ENCODE measurements around the gene PIK3CB. TPM values are rescaled to one million over a fixed set of nuclear protein-coding genes. Genes with fewer than 3 reads are reported as not detected.
A peak's percentile ranks its signal among the peaks of the same experiment; 100 is the strongest.

The PIK3CB gene
- polyA plus RNA-seq, 6 donors from 2014 or later, result 3.0 to 15.2 (median 10.9) TPM

- Mint-ChIP-seq H3K27ac (no peak overlapping the region), H3K9me3 (no peaks in the 10 kb centered on the region), H3K4me1 (peaks cover 17 to 18% (median 18%) of the 10 kb centered on the region in 3 donors), H3K27me3 (no peaks in the 10 kb centered on the region), H3K4me3 (no peak overlapping the region), H3K36me3 (peaks cover 0 to 17% of the 10 kb centered on the region in 2 donors)
- no peak for DNase-seq
- no peak for ATAC-seq (ENCODE audit: low read depth in 2 of 2)
Observed at GRCh38 chr3:138781012-138781470, 53.7 kb downstream of the PIK3CB start.

GRCh38 chr3:138778643-138779042, 56.1 kb downstream of the PIK3CB start:
- ATAC-seq (ENCODE audit: low read depth in 2 of 2), result no peak
- peaks cover 15 to 18% (median 18%) of the 10 kb centered on the region in 3 donors for H3K4me1 Mint-ChIP-seq
- H3K27me3 Mint-ChIP-seq, result no peaks in the 10 kb centered on the region
- H3K27ac Mint-ChIP-seq, result peak overlapping the region in 2 of 6 donors; percentile 18 to 34
- no peak for DNase-seq
- no peaks in the 10 kb centered on the region for H3K9me3 Mint-ChIP-seq
- H3K4me3 Mint-ChIP-seq, result no peak overlapping the region
- peaks cover 3 to 19% of the 10 kb centered on the region in 2 donors for H3K36me3 Mint-ChIP-seq

- no peaks in the 10 kb centered on the region for H3K27me3 Mint-ChIP-seq
- peaks cover 6 to 9% of the 10 kb centered on the region in 2 donors for H3K36me3 Mint-ChIP-seq
- no peak for DNase-seq
- H3K27ac Mint-ChIP-seq, result peak overlapping the region in 1 of 6 donors; percentile 32
- peaks cover 10 to 15% (median 12%) of the 10 kb centered on the region in 3 donors for H3K4me1 Mint-ChIP-seq
- H3K9me3 Mint-ChIP-seq, result no peaks in the 10 kb centered on the region
- no peak overlapping the region for H3K4me3 Mint-ChIP-seq
- no peak for ATAC-seq (ENCODE audit: low read depth in 2 of 2)
Observed at GRCh38 chr3:138776961-138777360, 57.8 kb downstream of the PIK3CB start.

- no peaks in the 10 kb centered on the region for H3K27me3 Mint-ChIP-seq
- ATAC-seq (ENCODE audit: low read depth in 2 of 2) (no peak), DNase-seq (no peak)
- H3K4me1 Mint-ChIP-seq, result peaks cover 10 to 15% (median 12%) of the 10 kb centered on the region in 3 donors
- peaks cover 6 to 9% of the 10 kb centered on the region in 2 donors for H3K36me3 Mint-ChIP-seq
- no peaks in the 10 kb centered on the region for H3K9me3 Mint-ChIP-seq
- H3K4me3 Mint-ChIP-seq, result no peak overlapping the region
- H3K27ac Mint-ChIP-seq, result peak overlapping the region in 1 of 6 donors; percentile 49
Observed at GRCh38 chr3:138775254-138775595, 59.5 kb downstream of the PIK3CB start.

GRCh38 chr3:138774529-138775253, 60.0 kb downstream of the PIK3CB start:
- H3K4me3 Mint-ChIP-seq, result no peak overlapping the region
- H3K27me3 Mint-ChIP-seq, result no peaks in the 10 kb centered on the region
- H3K36me3 Mint-ChIP-seq, result peaks cover 6 to 14% of the 10 kb centered on the region in 2 donors
- ATAC-seq (ENCODE audit: low read depth in 2 of 2) (no peak), DNase-seq (no peak)
- peaks cover 0 to 4% (median 0%) of the 10 kb centered on the region in 7 donors for H3K9me3 Mint-ChIP-seq
- peaks cover 10 to 12% (median 12%) of the 10 kb centered on the region in 3 donors for H3K4me1 Mint-ChIP-seq
- peak overlapping the region in 2 of 6 donors; percentile 33 to 49 for H3K27ac Mint-ChIP-seq

GRCh38 chr3:138771585-138771984, 63.1 kb downstream of the PIK3CB start:
- peaks cover 0 to 18% (median 10%) of the 10 kb centered on the region in 7 donors for H3K9me3 Mint-ChIP-seq
- ATAC-seq (ENCODE audit: low read depth in 2 of 2) (no peak), DNase-seq (no peak)
- H3K4me3 Mint-ChIP-seq, result no peak overlapping the region
- H3K27me3 Mint-ChIP-seq, result no peaks in the 10 kb centered on the region
- no peaks in the 10 kb centered on the region for H3K4me1 Mint-ChIP-seq
- no peak overlapping the region for H3K27ac Mint-ChIP-seq
- H3K36me3 Mint-ChIP-seq, result peaks cover 6 to 11% of the 10 kb centered on the region in 2 donors

- H3K4me1 Mint-ChIP-seq, result no peaks in the 10 kb centered on the region
- ATAC-seq (ENCODE audit: low read depth in 2 of 2), result no peak
- H3K4me3 Mint-ChIP-seq, result no peak overlapping the region
- no peak for DNase-seq
- no peaks in the 10 kb centered on the region for H3K27me3 Mint-ChIP-seq
- no peak overlapping the region for H3K27ac Mint-ChIP-seq
- H3K9me3 Mint-ChIP-seq, result peaks cover 0 to 18% (median 10%) of the 10 kb centered on the region in 7 donors
- peaks cover 6 to 15% of the 10 kb centered on the region in 2 donors for H3K36me3 Mint-ChIP-seq
Observed at GRCh38 chr3:138769616-138770015, 65.1 kb downstream of the PIK3CB start.

- Mint-ChIP-seq H3K36me3 (peaks cover 6 to 15% of the 10 kb centered on the region in 2 donors), H3K4me1 (no peaks in the 10 kb centered on the region), H3K4me3 (no peak overlapping the region), H3K9me3 (peaks cover 0 to 18% (median 10%) of the 10 kb centered on the region in 7 donors), H3K27me3 (no peaks in the 10 kb centered on the region), H3K27ac (no peak overlapping the region)
- ATAC-seq (ENCODE audit: low read depth in 2 of 2) (no peak), DNase-seq (no peak)
Observed at GRCh38 chr3:138768946-138769345, 65.8 kb downstream of the PIK3CB start.

GRCh38 chr3:138768125-138768524, 66.6 kb downstream of the PIK3CB start:
- no peaks in the 10 kb centered on the region for H3K27me3 Mint-ChIP-seq
- peaks cover 0 to 18% (median 10%) of the 10 kb centered on the region in 7 donors for H3K9me3 Mint-ChIP-seq
- no peak for ATAC-seq (ENCODE audit: low read depth in 2 of 2)
- DNase-seq, result no peak
- no peak overlapping the region for H3K4me3 Mint-ChIP-seq
- H3K27ac Mint-ChIP-seq, result no peak overlapping the region
- H3K36me3 Mint-ChIP-seq, result peaks cover 0 to 11% of the 10 kb centered on the region in 2 donors
- no peaks in the 10 kb centered on the region for H3K4me1 Mint-ChIP-seq

- peak overlapping the region in 1 of 8 donors; percentile 35 for H3K4me3 Mint-ChIP-seq
- DNase-seq, result no peak
- H3K9me3 Mint-ChIP-seq, result peaks cover 0 to 18% (median 10%) of the 10 kb centered on the region in 7 donors
- no peak for ATAC-seq (ENCODE audit: low read depth in 2 of 2)
- H3K4me1 Mint-ChIP-seq, result no peaks in the 10 kb centered on the region
- peaks cover 0 to 11% of the 10 kb centered on the region in 2 donors for H3K36me3 Mint-ChIP-seq
- no peaks in the 10 kb centered on the region for H3K27me3 Mint-ChIP-seq
- H3K27ac Mint-ChIP-seq, result no peak overlapping the region
Observed at GRCh38 chr3:138767498-138768104, 67.1 kb downstream of the PIK3CB start.

GRCh38 chr3:138761002-138761401, 73.7 kb downstream of the PIK3CB start:
- Mint-ChIP-seq H3K36me3 (peaks cover 5 to 16% of the 10 kb centered on the region in 2 donors), H3K4me1 (peaks cover 0 to 8% (median 0%) of the 10 kb centered on the region in 3 donors), H3K9me3 (peaks cover 0 to 4% (median 0%) of the 10 kb centered on the region in 7 donors), H3K27me3 (no peaks in the 10 kb centered on the region), H3K4me3 (no peak overlapping the region), H3K27ac (no peak overlapping the region)
- DNase-seq (no peak), ATAC-seq (ENCODE audit: low read depth in 2 of 2) (no peak)

GRCh38 chr3:138748190-138748589, 86.5 kb downstream of the PIK3CB start:
- no peak for ATAC-seq (ENCODE audit: low read depth in 2 of 2)
- H3K4me1 Mint-ChIP-seq, result no peaks in the 10 kb centered on the region
- H3K4me3 Mint-ChIP-seq, result no peak overlapping the region
- no peak for DNase-seq
- H3K9me3 Mint-ChIP-seq, result no peaks in the 10 kb centered on the region
- no peaks in the 10 kb centered on the region for H3K27me3 Mint-ChIP-seq
- H3K27ac Mint-ChIP-seq, result no peak overlapping the region
- peaks cover 0 to 7% of the 10 kb centered on the region in 2 donors for H3K36me3 Mint-ChIP-seq

- DNase-seq, result no peak
- H3K36me3 Mint-ChIP-seq, result peaks cover 0 to 7% of the 10 kb centered on the region in 2 donors
- H3K4me1 Mint-ChIP-seq, result no peaks in the 10 kb centered on the region
- no peak overlapping the region for H3K4me3 Mint-ChIP-seq
- H3K27ac Mint-ChIP-seq, result no peak overlapping the region
- H3K27me3 Mint-ChIP-seq, result no peaks in the 10 kb centered on the region
- no peak for ATAC-seq (ENCODE audit: low read depth in 2 of 2)
- H3K9me3 Mint-ChIP-seq, result no peaks in the 10 kb centered on the region
Observed at GRCh38 chr3:138747225-138747624, 87.5 kb downstream of the PIK3CB start.

- ATAC-seq (ENCODE audit: low read depth in 2 of 2) (no peak), DNase-seq (no peak)
- H3K27ac Mint-ChIP-seq, result no peak overlapping the region
- no peak overlapping the region for H3K4me3 Mint-ChIP-seq
- H3K9me3 Mint-ChIP-seq, result no peaks in the 10 kb centered on the region
- H3K4me1 Mint-ChIP-seq, result no peaks in the 10 kb centered on the region
- peaks cover 8 to 17% of the 10 kb centered on the region in 2 donors for H3K36me3 Mint-ChIP-seq
- no peaks in the 10 kb centered on the region for H3K27me3 Mint-ChIP-seq
Observed at GRCh38 chr3:138740072-138740471, 94.7 kb downstream of the PIK3CB start.
